Suprapubic skin (tissue), 4 donors: ENCODE results near the gene TOR4A. TPM values are rescaled to one million over a fixed set of nuclear protein-coding genes. Genes with fewer than 3 reads are reported as not detected.

Experiments
- DNase-seq, 2 donors: peaks; one replicate each; pipeline ENCODE4 v3.0.0-alpha.2; 2019; ENCODE audit warnings: low spot score in 2 of 2
- H3K27ac ChIP-seq: fragments of 200-600 bp; sonication (generic); one replicate; pipeline ENCODE4 v1.5.1; 2019
- H3K27me3 ChIP-seq: fragments of 200-600 bp; sonication (generic); one replicate; pipeline ENCODE4 v1.5.1; 2019
- H3K36me3 ChIP-seq: fragments of 200-600 bp; sonication (generic); one replicate; pipeline ENCODE4 v1.5.1; 2019
- H3K4me1 ChIP-seq: fragments of 200-600 bp; sonication (generic); one replicate; pipeline ENCODE4 v1.5.1; 2019
- H3K4me3 ChIP-seq: fragments of 200-600 bp; sonication (generic); one replicate; pipeline ENCODE4 v1.5.1; 2019; ENCODE audit warnings: mild to moderate bottlenecking
- H3K9me3 ChIP-seq: fragments of 200-600 bp; sonication (generic); one replicate; pipeline ENCODE4 v1.5.1; 2019
- EP300 ChIP-seq: sonication (generic); formaldehyde crosslinking; IDR thresholded peaks from one replicate; pipeline ENCODE4 v1.6.1; 2017; ENCODE audit warnings: antibody characterized with exemption
- POLR2A ChIP-seq, 2 donors: fragments of 450-650 bp; IDR thresholded peaks; one replicate each; pipeline ENCODE4 v1.6.1; 2017; ENCODE audit warnings: antibody characterized with exemption in 2 of 2, mild to moderate bottlenecking in 2 of 2, moderate library complexity in 2 of 2
- POLR2AphosphoS5 ChIP-seq, 3 donors: sonication (generic); formaldehyde crosslinking; IDR thresholded peaks; one replicate each; pipeline ENCODE4 v1.6.1; 2017; ENCODE audit warnings: antibody characterized with exemption in 3 of 3
- WGBS: methylation state at CpG from one replicate; pipeline ENCODE4 v1.1.5; 2018; 5-methylcytosine and 5-hydroxymethylcytosine counted together
- total RNA-seq, 4 donors: library from RNA; depleted of rRNA; stranded (reverse); fragments of >200 nt; gene quantifications; one replicate each; pipeline ENCODE4 v1.1.0, GENCODE V29; 2016
- TF ChIP-seq, protein P1 (sequence below), 2 donors: fragments of 200-600 bp in 1 of 2; fragments of 450-650 bp in 1 of 2; sonication (generic) in 1 of 2; IDR thresholded peaks; one replicate each; pipeline ENCODE4 v1.5.1; 2016 to 2019; ENCODE audit warnings: antibody characterized with exemption in 2 of 2, mild to moderate bottlenecking in 1 of 2, moderate library complexity in 1 of 2

Gene TOR4A
- total RNA-seq, 4 donors from 2014 or later, result 3.5 to 9.2 (median 4.4) TPM

DNA sequence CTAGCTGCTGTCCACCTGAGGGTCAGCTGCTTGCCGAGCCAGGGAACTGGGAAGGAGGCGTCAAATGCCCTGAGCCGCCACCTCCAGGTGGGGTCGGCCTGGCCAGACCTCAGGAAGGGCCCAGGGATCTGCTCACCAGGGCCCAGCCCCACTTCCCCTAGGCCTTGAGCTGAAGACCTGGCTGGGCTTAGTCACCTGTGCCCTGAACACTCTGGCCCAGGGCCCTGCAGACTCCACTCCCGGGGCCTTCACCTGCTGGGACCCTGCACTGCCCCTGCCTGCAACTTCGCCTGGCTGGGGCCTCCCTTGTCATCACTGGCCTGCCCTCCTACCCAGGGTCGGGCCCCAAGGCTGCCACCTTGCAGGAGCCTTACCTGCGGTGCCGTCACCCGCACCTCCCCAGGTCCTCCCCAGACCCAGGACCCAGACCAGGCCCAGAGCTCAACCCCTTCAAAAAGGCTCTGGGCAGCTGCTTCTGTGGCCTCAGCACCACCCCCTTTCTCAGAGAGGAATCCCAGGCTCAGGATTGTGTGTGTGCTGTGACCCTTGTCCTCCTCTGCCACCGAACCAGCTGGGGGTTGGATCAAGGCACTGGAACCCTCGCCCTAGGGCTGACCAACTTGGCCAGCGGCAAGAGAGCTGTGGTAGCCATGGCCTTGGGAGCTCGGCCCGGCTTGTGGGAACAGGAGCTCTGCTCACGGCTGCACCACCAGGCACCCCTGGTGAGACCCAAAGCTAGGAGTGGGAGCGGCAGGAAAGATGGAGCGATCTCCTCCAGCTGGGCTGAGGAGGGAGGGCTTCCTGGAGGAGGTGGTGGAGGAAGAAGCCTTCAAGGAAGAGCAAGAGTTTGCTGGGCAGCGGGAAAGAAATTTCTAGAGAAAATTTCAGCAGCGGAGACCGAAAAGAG is 23.6 kb upstream of the TOR4A start:
- no peak overlapping the region for H3K27ac ChIP-seq
- TF ChIP-seq POLR2AphosphoS5 (IDR thresholded peaks at IDR 0.05), result no peak
- no peak for TF ChIP-seq EP300
- TF ChIP-seq, protein P1, sequence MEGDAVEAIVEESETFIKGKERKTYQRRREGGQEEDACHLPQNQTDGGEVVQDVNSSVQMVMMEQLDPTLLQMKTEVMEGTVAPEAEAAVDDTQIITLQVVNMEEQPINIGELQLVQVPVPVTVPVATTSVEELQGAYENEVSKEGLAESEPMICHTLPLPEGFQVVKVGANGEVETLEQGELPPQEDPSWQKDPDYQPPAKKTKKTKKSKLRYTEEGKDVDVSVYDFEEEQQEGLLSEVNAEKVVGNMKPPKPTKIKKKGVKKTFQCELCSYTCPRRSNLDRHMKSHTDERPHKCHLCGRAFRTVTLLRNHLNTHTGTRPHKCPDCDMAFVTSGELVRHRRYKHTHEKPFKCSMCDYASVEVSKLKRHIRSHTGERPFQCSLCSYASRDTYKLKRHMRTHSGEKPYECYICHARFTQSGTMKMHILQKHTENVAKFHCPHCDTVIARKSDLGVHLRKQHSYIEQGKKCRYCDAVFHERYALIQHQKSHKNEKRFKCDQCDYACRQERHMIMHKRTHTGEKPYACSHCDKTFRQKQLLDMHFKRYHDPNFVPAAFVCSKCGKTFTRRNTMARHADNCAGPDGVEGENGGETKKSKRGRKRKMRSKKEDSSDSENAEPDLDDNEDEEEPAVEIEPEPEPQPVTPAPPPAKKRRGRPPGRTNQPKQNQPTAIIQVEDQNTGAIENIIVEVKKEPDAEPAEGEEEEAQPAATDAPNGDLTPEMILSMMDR (IDR thresholded peaks at IDR 0.05), result no peak
- no peak for TF ChIP-seq POLR2A (IDR thresholded peaks at IDR 0.05)

DNA sequence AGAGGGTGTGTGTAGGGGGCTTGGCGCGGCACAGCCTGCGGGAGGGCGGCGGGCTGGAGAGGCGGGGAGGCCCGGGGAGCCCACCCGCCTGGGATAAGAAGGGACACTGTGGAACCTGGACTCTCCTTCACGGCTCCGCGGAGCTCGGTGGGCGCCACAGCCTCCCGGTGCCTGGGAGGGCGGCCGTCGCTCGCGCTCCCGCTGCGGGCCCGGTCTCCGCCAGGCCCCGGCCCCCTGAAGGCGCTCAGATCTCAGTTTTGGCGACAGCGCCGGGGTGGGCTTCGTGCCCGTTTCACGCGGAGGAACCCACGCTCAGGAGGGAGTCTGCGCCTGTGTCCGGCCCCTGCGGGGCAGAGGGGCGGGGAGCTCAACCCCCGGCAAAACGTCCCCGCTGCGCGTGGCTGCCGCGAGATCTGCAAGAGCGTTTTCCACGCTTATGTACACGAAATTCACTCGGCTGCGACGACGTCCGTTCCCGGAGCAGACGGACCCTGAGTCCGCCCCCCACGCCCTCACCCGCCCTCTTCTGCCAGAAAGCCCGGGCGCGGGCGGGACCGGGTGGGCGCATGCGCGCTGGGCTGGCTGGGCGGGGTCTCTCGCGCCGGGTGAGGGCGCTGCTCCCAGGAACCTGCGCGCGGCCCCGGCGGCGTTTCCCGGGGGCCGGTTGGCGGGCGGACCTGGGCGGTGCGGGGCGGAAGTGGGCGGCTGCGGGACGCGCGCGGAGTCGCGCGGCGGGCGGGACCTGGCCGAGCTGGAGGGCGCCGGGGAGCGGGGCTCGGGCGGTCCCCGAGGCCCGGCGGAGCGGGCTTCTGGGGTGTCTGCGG is 22.7 kb upstream of the TOR4A start, which contains the start of gene NELFB:
TSS of gene NELFB (plus strand) at position 704 of the 824 bp plus-strand sequence.
- peaks cover 19% of the 10 kb centered on the region for H3K36me3 ChIP-seq
- H3K27me3 ChIP-seq, result no peaks in the 10 kb centered on the region
- no peaks in the 10 kb centered on the region for H3K9me3 ChIP-seq
- 6% methylated on average over 15 of the region's 105 CpGs for WGBS
- H3K27ac ChIP-seq, result peak within 1 kb of the TSS; percentile 77
- H3K4me1 ChIP-seq, result peaks cover 29% of the 10 kb centered on the region
- peak; percentile 94 to 95 for DNase-seq
- peak in 1 of 3 donors; percentile 24 for TF ChIP-seq POLR2AphosphoS5 (IDR thresholded peaks at IDR 0.05)
- TF ChIP-seq EP300, result no peak
- TF ChIP-seq, protein P1 (IDR thresholded peaks at IDR 0.05), result no peak
- peak in 1 of 2 donors; percentile 19 for TF ChIP-seq POLR2A (IDR thresholded peaks at IDR 0.05)
- peak within 1 kb of the TSS; percentile 93 for H3K4me3 ChIP-seq

More for the DNA sequence above, 23.6 kb upstream of the TOR4A start:
- Histone ChIP-seq H3K9me3 (no peaks in the 10 kb centered on the region), H3K27me3 (no peaks in the 10 kb centered on the region), H3K36me3 (peaks cover 14% of the 10 kb centered on the region), H3K4me3 (peak overlapping the region; percentile 93), H3K4me1 (peaks cover 29% of the 10 kb centered on the region)
- WGBS, result 55% methylated on average over 16 of the region's 21 CpGs
- no peak for DNase-seq

DNA sequence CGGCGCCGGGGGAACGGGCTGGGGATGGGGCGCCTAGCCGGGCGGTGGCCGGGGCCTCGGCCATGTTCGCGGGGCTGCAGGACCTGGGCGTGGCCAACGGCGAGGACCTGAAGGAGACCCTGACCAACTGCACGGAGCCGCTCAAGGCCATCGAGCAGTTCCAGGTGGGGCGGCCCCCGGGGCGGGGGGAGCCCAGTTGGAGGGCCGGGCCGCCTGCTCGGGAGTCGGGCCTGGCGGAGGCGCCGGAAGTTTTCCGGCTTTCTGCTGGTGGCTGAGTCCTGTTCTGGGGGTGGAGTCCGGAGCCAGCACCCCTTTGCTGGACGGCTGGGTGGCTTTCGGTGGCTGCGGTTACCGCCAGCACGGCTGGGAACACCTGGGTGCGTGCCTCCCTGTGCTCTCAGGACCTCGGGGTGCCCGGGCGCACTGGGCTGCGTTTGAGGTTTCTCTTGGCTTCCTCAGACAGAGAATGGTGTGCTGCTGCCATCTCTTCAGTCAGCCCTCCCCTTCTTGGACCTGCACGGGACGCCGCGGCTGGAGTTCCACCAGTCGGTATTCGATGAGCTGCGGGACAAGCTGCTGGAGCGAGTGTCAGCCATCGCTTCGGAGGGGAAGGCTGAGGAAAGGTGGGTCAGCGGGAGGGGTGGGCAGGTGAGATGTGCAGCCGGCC is 21.9 kb upstream of the TOR4A start:
- Histone ChIP-seq H3K36me3 (peaks cover 19% of the 10 kb centered on the region), H3K9me3 (no peaks in the 10 kb centered on the region), H3K27me3 (no peaks in the 10 kb centered on the region), H3K27ac (peak overlapping the region; percentile 77), H3K4me1 (peaks cover 29% of the 10 kb centered on the region), H3K4me3 (peak overlapping the region; percentile 93)
- DNase-seq, result no peak
- WGBS, result 17% methylated on average over 4 of the region's 51 CpGs
- TF ChIP-seq EP300 (no peak), POLR2A (IDR thresholded peaks at IDR 0.05) (no peak), POLR2AphosphoS5 (IDR thresholded peaks at IDR 0.05) (no peak)
- TF ChIP-seq, protein P1 (IDR thresholded peaks at IDR 0.05), result no peak

DNA sequence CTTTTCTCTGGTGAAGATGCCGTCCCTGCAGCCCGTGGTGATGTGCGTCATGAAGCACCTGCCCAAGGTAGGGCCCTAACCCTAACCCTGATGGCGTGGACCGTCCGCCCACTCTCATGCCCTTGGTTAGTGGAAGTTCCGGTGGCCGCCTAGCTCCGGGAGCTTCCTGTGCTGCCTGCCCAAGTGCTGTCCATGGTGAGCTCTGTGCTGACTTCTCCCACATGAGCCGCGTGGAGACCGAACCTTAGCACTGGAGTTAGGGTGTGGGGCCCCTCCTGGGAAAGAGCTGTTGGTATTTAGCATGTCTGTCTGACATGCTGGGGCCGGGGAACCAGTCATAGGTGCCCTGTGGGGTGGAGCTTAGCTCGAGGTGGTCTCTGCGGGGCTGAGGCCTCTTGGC is 21.2 kb upstream of the TOR4A start:
- TF ChIP-seq POLR2AphosphoS5 (IDR thresholded peaks at IDR 0.05), result no peak
- TF ChIP-seq, protein P1 (IDR thresholded peaks at IDR 0.05), result no peak
- no peak for TF ChIP-seq POLR2A (IDR thresholded peaks at IDR 0.05)
- TF ChIP-seq EP300, result no peak
- no peaks in the 10 kb centered on the region for H3K27me3 ChIP-seq
- no peak overlapping the region for H3K27ac ChIP-seq
- 90% methylated on average over 6 of the region's 15 CpGs for WGBS
- H3K4me3 ChIP-seq, result peak overlapping the region; percentile 93
- no peaks in the 10 kb centered on the region for H3K9me3 ChIP-seq
- H3K4me1 ChIP-seq, result peaks cover 29% of the 10 kb centered on the region
- peaks cover 19% of the 10 kb centered on the region for H3K36me3 ChIP-seq
- no peak for DNase-seq
